ENCODE results near the gene SLIT1. TPM values are rescaled to one million over a fixed set of nuclear protein-coding genes. Genes with fewer than 3 reads are reported as not detected.

The SLIT1 gene
- total and polyA plus RNA-seq, 2 donors (not counting 1 experiment from before 2014, with no cell fraction given), result 0.15 to 0.49 TPM

GRCh38 chr10:97128039-97128492 is 57.7 kb downstream of the SLIT1 start:
- TF ChIP-seq CTCF (IDR thresholded peaks at IDR 0.05) (no peak), EZH2 (IDR thresholded peaks at IDR 0.05; ENCODE audit: borderline replicate concordance, insufficient read depth, low read depth, low read length, poor library complexity, severe bottlenecking) (no peak)
- Histone ChIP-seq H3K9me3 (ENCODE audit: control extremely low read depth in 1 of 3, control insufficient read depth in 2 of 3, insufficient read depth in 1 of 3, low read length in 2 of 3) (no peaks in the 10 kb centered on the region), H3K79me2 (ENCODE audit: control insufficient read depth, insufficient read depth, low read length) (no peaks in the 10 kb centered on the region), H3K27me3 (replicated peaks in 1 of 4; ENCODE audit: control extremely low read depth in 1 of 4, control insufficient read depth in 3 of 4, insufficient read depth in 4 of 4, low read length in 3 of 4) (peaks cover 0 to 11% (median 0%) of the 10 kb centered on the region in 4 experiments), H3K4me2 (replicated peaks; ENCODE audit: low read depth, low read length, poor library complexity, severe bottlenecking) (no peak overlapping the region), H4K20me1 (ENCODE audit: control insufficient read depth, insufficient read depth, low read length, poor library complexity, severe bottlenecking) (no peaks in the 10 kb centered on the region), H3K27ac (ENCODE audit: low read length in 2 of 2) (no peak overlapping the region), H3K9ac (ENCODE audit: low read length) (no peak overlapping the region), H3K36me3 (replicated peaks in 1 of 2; ENCODE audit: control extremely low read depth in 1 of 2, control insufficient read depth in 1 of 2, extremely low read depth in 1 of 2, insufficient read depth in 2 of 2, low read length in 1 of 2) (no peaks in the 10 kb centered on the region), H3K4me1 (ENCODE audit: control insufficient read depth in 2 of 2, insufficient read depth in 2 of 2, low read length in 2 of 2) (no peaks in the 10 kb centered on the region), H2AFZ (ENCODE audit: insufficient read depth, low read depth, low read length, poor library complexity, severe bottlenecking) (no peak overlapping the region), H3K4me3 (ENCODE audit: control extremely low read depth in 1 of 5, extremely low read depth in 1 of 5, insufficient read depth in 1 of 5, low read depth in 2 of 5, low read length in 4 of 5) (no peak overlapping the region)
- CTCF ChIA-PET, result interaction anchor here (0.7 kb wide), 1 partner anchor 699 kb away, joined by 3 read pairs; no protein-coding TSS in a partner anchor
- Mint-ChIP-seq H3K9me3 (ENCODE audit: insufficient read depth) (no peaks in the 10 kb centered on the region), H3K4me1 (no peaks in the 10 kb centered on the region), H3K27me3 (peaks cover 22% of the 10 kb centered on the region), H3K27ac (no peak overlapping the region), H3K4me3 (no peak overlapping the region)
- intact Hi-C loops (cut with micrococcal nuclease), result no loop called here
- DNase-seq (no peak), ATAC-seq (ENCODE audit: low read depth) (no peak)
- POLR2A ChIA-PET, result no interaction called here
- WGBS (ENCODE audit: insufficient coverage), result 82% methylated on average over 11 of the region's 11 CpGs

GRCh38 chr10:97127509-97127908 is 58.2 kb downstream of the SLIT1 start:
- H3K4me3 Mint-ChIP-seq, result no peak overlapping the region
- CTCF ChIA-PET, result interaction anchor here (0.9 kb wide), 1 partner anchor 11 kb away, joined by 3 read pairs; no protein-coding TSS in a partner anchor
- H3K36me3 ChIP-seq (replicated peaks in 1 of 2; ENCODE audit: control extremely low read depth in 1 of 2, control insufficient read depth in 1 of 2, extremely low read depth in 1 of 2, insufficient read depth in 2 of 2, low read length in 1 of 2), result no peaks in the 10 kb centered on the region
- no peak overlapping the region for H3K27ac Mint-ChIP-seq
- H3K4me2 ChIP-seq (replicated peaks; ENCODE audit: low read depth, low read length, poor library complexity, severe bottlenecking), result no peak overlapping the region
- H3K9me3 ChIP-seq (ENCODE audit: control extremely low read depth in 1 of 3, control insufficient read depth in 2 of 3, insufficient read depth in 1 of 3, low read length in 2 of 3), result no peaks in the 10 kb centered on the region
- ATAC-seq (ENCODE audit: low read depth), result no peak
- peaks cover 0 to 11% (median 0%) of the 10 kb centered on the region in 4 experiments for H3K27me3 ChIP-seq (replicated peaks in 1 of 4; ENCODE audit: control extremely low read depth in 1 of 4, control insufficient read depth in 3 of 4, insufficient read depth in 4 of 4, low read length in 3 of 4)
- H4K20me1 ChIP-seq (ENCODE audit: control insufficient read depth, insufficient read depth, low read length, poor library complexity, severe bottlenecking), result no peaks in the 10 kb centered on the region
- H3K4me1 ChIP-seq (ENCODE audit: control insufficient read depth in 2 of 2, insufficient read depth in 2 of 2, low read length in 2 of 2), result no peaks in the 10 kb centered on the region
- H3K79me2 ChIP-seq (ENCODE audit: control insufficient read depth, insufficient read depth, low read length), result no peaks in the 10 kb centered on the region
- no peak for DNase-seq
- no peak overlapping the region for H3K4me3 ChIP-seq (ENCODE audit: control extremely low read depth in 1 of 5, extremely low read depth in 1 of 5, insufficient read depth in 1 of 5, low read depth in 2 of 5, low read length in 4 of 5)
- POLR2A ChIA-PET, result no interaction called here
- H3K27me3 Mint-ChIP-seq, result peaks cover 22% of the 10 kb centered on the region
- TF ChIP-seq CTCF (IDR thresholded peaks at IDR 0.05) (no peak), EZH2 (IDR thresholded peaks at IDR 0.05; ENCODE audit: borderline replicate concordance, insufficient read depth, low read depth, low read length, poor library complexity, severe bottlenecking) (no peak)
- no peak overlapping the region for H3K9ac ChIP-seq (ENCODE audit: low read length)
- no peak overlapping the region for H3K27ac ChIP-seq (ENCODE audit: low read length in 2 of 2)
- WGBS (ENCODE audit: insufficient coverage), result 74% methylated on average over 6 of the region's 7 CpGs
- no peaks in the 10 kb centered on the region for H3K4me1 Mint-ChIP-seq
- no peaks in the 10 kb centered on the region for H3K9me3 Mint-ChIP-seq (ENCODE audit: insufficient read depth)
- H2AFZ ChIP-seq (ENCODE audit: insufficient read depth, low read depth, low read length, poor library complexity, severe bottlenecking), result no peak overlapping the region
- intact Hi-C loops (cut with micrococcal nuclease), result no loop called here
